TTC549 (cell line): ENCODE results near the gene POLG2.
"Not testable (repeated sequence)": the region's sequence is repeated elsewhere in the genome, so short reads cannot be mapped to it uniquely, and the experiment has no call there.

Experiments
- FAIRE-seq: peaks from 2 replicates; lab custom pipeline; 2012; peaks lifted over from hg19 to GRCh38; lab: Jason Lieb, UNC

The POLG2 gene

DNA sequence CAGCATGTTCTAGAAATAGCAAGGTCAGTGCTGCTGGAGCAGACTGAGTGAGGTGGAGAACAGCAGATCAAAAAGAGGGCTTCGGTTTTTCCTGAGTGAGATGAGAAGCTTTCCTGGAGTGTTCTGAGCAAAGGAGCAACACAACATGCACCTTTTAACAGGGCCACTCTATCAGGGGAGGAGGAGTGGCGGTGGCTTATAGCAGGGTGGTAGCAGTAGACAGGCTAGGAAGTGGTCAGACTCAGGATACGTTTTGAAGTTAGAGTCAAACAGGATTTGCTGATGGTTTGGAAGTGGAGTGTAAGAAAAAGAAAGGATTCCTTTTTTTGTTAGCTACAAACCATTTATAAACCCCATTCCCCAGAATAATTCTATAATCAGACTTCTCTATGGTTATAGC lies 12.5 kb downstream of the POLG2 start:
- FAIRE-seq, result no peak

DNA sequence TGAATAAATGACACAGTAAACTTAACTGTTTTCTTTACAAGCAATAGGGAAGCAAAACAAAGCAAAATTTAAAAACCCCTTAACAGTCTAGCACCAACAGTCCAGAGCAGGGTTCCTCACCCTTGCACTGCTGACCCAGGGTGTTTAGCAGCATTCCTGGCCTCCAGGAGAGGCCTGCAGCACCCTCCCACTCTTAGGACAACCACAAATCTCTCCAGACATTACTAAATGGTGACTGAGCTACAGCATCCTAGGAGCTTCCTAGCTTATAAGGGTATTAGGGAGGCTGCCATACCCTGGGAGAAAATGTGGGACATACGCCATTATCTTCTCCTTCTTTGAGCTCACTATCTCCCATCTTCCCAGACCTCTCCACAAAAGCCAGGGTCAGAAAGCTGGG lies 15.9 kb downstream of the POLG2 start:
- no peak for FAIRE-seq

DNA sequence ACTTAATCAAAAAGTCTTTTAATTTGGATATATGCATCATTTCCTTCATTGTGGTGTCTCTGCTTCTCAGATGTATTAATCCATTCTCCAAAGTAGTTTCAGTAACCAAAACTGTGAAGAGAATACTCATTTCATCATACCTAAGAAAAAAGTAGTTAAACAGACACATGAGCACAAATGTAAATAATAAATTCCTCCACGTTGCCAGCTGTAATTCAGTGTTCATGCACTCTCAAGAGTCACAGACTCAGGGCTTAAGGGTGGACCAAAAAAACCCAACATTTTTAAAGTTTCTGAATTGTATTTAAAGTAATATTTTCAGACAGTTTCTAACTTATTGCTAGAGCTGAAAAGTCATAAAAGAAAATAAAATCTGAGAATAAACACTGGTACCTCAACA lies 19.0 kb downstream of the POLG2 start:
- no peak for FAIRE-seq

DNA sequence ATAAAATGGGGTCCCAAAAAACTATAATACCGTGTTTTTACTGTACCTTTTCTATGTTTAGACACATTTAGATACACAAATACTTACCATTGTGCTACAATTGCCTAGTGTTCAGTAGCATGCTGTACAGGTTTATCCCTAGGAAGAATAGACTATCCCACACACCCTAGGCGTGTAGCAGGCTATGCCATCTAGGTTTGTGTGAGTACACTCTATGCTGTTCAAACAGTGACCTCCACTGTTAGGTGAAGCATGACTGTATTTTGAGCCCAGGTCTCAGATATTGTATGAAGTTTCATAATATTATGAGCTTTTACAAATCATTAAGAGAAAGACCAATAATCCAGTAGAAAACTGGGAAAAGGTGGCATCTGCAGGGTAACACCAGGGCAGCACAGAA lies 24.3 kb downstream of the POLG2 start:
- no peak for FAIRE-seq

DNA sequence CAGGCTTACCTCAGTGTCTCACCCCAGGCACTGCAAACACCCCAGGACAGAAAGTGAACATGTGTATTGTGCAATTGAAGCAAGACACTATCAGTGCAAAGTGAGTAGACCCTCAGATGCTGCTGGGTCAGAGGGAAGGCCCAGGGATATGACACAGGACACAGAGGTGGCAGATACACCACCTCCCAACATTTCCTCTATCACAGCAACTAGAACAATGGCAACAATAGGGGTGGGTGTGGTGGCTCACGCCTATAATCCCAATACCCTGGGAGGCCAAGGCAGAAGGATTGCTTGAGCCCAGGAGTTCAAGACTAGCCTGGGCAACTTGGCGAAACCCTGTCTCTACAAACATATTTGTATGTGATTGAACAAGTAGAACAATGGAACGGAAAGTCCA lies 25.4 kb downstream of the POLG2 start:
- FAIRE-seq, result no peak

DNA sequence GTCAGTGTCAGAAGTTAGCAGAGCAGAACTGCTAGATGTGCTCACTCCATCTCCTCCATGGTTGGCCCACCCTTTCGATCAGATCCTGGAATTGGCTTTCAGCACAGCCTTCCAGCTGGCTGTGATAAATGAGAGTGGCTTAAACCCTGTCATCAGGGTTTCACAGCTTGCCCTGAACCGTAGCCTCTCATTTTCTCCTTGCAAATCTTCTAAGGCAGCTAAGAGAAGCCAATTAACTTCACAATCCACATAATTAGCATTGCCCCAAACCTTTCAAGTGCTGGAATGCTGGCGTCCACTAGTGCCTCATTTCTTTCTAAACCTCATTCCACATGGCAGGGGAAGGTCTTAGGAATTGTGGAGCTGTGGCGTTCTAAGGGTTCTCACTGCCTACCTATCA lies 26.2 kb downstream of the POLG2 start:
- no peak for FAIRE-seq

DNA sequence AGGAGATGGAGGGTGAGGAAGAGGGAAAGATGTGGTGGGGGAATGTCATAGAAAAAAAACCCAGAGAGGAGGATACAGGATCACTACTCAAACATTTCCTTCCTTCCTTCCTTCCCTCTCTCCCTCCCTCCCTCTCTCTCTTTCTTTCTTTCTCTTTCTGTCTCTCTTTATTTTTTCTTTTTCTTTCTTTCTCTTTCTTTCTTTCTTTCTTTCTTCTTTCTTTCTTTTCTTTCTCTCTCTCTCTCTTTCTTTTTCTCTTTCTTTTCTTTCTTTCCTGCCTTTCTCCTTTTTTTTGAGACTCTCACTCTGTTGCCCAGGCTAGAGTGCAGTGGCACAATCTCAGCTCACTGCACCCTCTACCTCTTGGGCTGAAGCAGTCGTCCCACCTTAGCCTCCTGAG lies 30.0 kb downstream of the POLG2 start:
- not testable (repeated sequence) for FAIRE-seq

DNA sequence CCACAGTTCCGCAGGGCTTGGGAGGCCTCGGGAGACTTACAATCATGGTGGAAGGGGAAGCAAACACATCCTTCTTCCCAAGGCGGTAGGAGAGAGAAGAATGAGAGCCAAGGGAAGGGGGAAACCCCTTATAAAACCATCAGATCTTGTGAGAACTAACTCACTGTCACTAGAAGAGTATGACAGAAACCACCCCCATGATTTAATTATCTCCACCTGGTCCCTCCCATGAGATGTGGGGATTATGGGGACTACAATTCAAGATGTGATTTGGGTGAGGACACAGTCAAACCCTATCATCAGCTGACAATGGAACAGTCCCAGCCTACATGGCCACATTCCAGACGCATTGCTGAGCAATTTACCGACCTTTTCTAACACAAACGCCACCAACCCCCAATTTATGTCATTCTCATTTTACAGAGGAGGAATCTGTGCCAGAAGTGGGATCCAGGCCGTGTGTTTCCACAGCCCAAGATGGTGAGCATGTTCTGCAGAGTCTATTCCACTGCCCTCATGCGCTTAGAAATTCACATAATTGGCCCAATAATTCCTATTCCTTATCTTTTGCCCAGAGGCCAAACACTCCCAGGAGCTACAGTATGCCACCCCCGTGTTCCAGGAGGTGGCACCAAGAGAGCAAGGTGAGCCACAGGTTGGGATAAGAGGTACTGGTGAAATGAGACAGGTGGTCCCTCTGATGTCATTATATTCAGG lies 30.7 kb downstream of the POLG2 start:
- FAIRE-seq, result no peak

DNA sequence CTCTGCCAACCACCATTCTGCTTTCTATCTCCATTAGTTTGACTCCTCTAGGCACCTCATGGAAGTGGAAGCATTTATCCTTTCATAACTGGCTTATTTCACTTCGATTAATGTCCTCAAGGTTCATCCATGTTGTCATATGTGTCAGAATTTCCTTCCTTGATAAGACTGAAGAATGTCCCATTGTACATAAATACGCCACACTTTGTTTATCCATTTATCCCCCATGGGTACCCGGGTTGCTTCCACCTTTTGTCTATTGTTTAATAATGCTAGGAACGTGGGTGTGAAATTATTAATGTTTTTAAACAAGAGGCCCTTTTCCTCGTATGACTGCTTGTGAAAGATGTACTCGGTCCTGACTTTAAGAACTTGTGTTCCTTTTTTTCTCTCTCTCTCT lies 35.1 kb downstream of the POLG2 start:
- FAIRE-seq, result no peak

DNA sequence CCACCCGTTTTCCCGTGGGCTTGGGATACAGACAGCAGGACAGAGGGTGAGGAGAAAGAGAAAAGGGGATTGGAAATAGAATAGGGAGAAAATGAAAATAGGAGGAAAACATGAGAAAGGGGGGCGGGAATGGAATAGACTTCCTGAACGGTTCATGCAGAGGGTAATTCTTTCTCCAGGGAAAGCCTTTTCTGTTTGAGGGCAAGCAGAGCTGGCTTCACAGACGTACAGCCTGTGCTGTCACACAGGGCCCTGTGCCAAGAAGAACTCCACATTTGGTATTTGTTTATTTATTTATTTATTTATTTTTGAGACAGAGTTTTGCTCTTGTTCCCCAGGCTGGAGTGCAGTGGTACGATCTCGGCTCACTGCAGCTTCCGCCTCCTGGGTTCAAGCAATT lies 35.9 kb downstream of the POLG2 start:
- FAIRE-seq, result no peak

DNA sequence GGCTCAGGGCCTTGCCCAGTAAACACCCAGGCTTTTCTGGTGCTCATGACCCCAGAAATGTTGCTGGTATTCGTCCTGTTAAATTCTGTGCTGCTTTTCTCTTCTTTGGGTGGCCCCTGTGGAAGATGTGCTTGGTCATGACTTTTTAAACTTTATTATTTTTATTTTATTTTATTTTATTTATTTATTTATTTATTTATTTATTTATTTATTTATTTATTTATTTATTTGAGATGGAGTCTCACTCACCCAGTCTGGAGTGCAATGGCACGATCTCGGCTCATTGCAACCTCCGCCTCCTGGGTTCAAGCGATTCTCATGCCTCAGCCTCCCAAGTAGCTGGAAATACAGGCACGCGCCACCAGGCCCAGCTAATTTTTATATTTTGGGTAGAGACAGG lies 37.0 kb downstream of the POLG2 start:
- FAIRE-seq, result not testable (repeated sequence)

DNA sequence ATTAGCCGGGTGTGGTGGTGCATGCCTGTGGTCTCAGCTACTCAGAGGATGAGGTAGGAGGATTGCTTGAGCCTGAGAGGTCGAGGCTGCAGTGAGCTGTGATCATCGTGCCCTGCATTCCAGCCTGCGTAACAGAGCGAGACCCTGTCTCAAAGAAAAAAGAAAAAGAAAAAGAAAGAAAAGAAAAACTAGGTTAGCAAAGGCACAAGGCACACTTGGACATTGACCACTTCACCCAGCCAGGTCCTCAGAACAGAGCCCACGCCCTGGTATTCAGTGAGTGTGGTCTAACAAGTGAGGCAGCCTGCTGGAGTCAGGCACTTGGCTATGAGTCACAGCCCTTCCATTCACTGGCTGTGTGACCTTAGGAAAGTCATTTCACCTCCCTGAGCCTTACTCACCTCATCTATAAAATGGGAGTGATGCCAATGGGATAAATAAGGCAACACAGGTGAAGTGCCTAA lies 37.5 kb downstream of the POLG2 start:
- no peak for FAIRE-seq

DNA sequence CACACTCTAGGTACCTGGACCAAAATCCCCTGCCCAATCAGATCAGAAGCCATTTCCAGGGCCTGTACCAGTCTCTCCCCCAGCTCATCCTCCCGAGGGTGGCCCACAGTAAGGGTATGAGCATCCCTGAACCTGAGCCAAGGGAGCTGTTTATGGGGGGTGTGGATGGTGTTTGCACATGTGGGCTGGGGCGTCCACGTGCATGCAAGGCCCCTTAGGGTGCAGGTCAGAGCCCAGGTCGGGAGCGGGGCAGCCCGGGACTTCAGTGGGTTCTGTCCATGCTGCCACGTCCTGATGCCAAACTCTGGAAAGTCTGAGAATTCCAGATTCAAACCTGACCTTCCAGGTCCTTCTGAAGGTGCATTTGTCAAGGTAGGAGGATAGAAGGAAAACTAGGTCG lies 38.1 kb downstream of the POLG2 start:
- no peak for FAIRE-seq

DNA sequence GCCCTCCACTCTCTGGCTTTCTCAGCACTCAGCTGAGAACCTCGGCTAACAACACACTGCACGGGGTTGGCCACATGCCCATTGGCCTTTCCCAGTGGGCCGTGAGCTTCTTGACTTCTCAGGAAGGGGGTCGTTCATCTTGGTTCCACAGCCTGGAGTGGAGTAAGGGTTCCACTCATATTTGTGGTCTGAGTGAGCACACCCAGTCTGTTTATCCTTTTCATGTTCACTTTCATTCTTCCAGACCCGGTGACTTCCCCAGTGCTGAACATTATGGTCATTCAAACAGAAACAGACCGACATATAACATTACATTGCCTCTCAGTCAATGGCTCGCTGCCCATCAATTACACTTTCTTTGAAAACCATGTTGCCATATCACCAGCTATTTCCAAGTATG lies 39.7 kb downstream of the POLG2 start:
- FAIRE-seq, result no peak

DNA sequence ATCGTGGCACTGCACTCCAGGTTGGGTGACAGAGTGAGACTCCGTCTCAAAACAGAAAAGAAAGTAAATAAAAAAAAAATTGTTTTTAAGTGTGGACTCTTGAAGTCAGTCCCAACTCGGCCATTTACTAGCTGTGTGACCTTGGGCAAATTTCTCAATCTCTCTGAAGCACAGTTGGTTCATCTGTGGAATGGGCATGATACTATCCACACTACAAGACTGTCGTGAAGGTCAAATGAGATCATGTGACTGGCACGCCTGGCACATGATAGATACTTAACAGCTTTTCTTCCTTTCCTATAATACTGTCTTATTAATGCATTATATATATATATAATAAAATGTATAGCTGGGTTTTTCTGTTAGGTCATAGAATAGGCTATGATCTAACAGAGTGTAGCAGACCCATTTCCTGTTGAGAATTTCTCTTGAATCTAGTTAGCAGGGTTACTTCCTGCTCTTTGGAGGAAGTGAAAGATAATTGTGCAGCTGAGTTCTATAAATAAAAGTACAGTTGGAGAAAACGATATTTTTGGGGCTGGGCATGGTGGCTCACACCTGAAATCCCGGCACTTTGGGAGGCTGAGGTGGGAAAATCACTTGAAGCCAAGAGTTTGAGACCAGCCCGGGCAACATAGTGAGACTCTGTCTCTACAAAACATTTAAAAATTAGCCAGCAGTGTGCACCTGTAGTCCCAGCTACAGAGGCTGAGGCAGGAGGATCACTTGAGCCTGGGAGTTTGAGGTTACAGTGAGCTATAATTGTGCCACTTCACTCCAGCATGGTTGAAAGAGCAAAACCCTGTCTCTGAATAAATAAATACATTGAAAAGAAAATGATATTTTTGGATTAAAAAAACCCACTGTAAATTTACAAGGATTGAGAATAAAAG lies 40.6 kb downstream of the POLG2 start:
- FAIRE-seq, result no peak

DNA sequence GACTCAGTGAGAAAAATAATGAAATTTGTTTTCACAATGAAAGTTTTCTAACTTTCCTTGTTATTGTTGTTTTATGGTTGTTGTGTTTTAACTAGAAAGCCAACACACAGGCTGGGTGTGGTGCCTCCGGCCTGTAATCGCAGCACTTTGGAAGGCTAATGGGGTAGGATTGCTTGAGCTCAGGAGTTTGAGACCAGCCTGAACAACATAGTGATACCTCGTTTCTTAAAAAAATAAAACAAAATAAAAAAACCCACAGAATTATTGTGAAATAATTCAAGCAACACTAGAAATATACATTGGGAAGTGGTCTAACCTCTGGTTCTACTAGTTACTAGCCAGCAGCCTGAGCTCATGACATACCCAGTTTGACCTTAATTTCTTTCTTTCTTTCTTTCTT lies 47.3 kb downstream of the POLG2 start:
- no peak for FAIRE-seq

DNA sequence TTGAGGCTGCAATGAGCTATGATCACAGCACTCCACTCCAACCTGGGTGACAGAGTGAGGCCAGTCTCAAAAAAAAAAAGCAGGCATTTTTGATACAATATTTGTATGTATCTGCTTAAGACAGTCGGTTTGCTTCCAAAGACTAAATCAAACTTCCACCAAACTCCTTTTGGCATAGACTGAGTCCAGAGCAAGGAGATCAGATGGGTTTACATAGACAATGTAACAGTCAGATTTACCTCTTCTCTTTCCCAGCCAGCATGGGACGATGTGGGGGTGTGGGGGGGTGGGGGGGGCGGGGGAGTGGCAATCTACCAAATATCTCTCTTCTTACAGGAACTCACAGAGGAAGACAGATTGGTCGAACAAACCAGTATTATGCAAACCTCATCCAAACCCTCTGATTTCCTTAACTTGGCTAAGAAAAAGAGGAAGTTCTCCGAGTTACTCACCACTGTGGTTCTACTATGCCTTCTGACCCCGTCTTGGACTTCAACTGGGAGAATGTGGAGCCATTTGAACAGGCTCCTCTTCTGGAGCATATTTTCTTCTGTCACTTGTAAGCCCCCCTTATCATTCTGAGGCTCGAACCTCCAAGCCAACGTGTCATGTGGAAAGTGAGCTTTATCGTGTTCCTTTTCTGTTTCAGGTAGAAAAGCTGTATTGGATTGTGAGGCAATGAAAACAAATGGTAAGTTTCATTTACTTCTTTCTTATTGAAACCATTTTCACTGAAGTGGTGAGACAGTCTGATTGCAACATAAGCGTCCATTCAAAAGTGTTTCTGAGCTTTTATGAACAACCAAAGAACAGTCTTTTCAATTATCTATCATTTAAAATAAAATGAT lies 48.0 kb downstream of the POLG2 start, which contains the start of gene MILR1:
TSS of gene MILR1 (plus strand) at position 451 of the 848 bp plus-strand sequence. CDS start at position 505, 54 bp downstream.
- no peak for FAIRE-seq

DNA sequence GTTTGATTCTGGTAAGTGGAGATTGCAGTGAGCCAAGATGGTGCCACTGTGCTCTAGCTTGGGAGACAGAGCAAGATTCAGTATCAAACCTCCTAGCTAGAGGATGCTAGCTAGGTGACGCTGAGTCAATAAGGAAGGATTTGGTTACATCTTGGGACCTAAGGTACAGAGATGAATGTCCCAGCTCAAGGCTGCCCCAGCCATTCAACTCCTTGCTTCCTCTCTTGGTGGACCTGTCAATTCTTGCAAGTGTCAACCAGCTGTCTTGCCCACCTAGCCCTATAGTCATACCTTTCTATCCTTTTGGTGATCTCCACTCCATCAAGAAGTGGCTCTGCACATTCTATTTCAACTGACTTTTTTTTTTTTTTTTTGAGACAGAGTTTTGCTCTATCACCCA lies 49.3 kb downstream of the POLG2 start:
- no peak for FAIRE-seq

DNA sequence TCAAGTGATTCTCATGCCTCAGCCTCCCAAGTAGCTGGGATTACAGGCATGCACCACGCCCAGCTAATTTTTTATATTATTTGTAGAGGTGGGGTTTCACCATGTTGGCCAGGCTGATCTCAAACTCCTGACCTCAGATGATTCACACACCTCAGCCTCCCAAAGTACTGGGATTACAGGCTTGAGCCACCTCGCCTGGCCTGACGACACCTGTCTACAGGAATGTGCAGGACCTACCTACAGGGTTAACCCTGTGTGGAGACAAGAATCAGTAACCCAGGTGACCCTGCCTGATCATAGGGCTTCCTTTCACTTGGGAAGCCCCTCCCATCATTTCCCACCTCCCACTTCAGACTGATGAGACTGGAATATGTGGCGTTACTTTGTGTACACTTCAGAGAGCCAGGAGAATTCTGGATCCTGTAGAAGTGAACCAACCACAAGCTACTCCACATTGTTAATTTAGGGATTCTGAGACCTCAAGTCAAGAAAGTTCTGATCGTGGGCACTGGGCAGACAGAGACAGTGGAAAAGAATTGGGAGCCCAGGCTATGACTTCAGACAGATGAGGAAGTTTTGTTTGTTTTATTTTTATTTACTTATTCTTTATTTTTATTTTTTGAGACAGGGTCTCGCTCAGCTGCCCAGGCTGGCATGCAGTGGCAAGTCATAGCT lies 53.6 kb downstream of the POLG2 start:
- no peak for FAIRE-seq

DNA sequence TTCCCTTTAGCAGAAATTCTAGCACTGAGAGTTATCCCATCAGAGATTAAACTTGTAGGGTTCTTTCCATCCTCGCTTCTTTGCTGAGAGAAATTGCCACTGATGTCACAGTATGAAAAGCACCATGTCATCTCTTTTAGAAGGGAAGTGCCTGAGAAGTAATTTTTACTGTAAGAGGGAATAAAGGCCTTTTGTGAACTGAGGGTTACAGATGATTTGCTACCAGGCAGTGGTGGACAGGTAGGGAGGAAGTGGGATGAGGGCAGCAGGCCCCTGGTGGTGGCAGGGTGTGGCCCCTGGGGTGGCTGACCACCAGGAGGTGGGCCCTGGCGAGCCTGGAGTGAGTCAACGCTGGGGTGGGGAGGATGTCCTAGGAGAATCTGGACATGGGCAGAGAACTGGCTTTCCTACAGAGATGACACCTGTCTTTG lies 54.3 kb downstream of the POLG2 start:
- no peak for FAIRE-seq

DNA sequence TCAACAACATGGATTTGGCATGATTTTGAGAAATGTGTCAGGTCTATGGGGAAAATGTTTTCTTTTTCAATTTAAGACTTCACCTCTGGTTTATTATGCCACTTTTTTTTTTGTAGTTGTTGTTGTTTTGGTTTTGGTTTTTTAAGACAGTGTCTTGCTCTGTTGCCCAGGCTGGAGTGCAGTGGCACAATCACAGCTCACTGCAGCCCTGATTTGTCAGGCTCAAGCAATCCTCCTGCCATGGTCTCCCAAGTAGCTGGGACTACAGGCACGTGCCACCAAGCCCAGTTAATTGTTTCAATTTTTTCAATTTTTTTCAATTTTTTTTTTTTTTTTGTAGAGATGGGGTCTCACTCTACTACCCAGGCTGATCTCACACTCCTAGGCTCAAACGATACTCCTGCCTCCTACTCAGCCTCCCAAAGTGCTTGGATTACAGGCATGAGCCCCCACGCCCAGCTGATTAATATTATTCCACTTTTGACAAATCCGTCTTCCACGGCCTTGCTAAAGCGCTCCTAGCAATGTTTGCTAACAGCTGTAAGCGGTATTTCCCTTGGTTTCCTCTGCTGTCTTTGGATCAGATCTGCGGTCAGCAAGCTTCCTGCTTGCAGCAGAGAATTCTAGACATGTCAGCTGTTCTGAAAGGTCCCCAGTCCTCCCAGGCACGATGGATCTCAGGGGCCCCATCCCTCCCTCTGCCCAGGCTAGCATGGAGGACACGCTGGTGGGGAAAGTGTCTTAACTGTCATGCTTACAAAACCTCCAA lies 54.9 kb downstream of the POLG2 start:
- no peak for FAIRE-seq
